Neuronal stem cell (in vitro differentiated cells): ENCODE data around the gene LCLAT1.

Source experiments
- DNase-seq: peaks from one replicate; pipeline ENCODE4 v3.0.0-alpha.2; 2013; ENCODE audit warnings: low spot score
- H2AFZ ChIP-seq: one replicate; pipeline ENCODE4 v1.6.1; 2013; ENCODE audit warnings: mild to moderate bottlenecking, low read length, inconsistent platforms
- H2AK5ac ChIP-seq: 2 replicates; pipeline ENCODE4 v1.6.1; 2013; ENCODE audit warnings: low read depth, mild to moderate bottlenecking, inconsistent platforms, low read length, moderate library complexity, mixed read lengths
- H2BK120ac ChIP-seq: 2 replicates; pipeline ENCODE4 v1.6.1; 2013; ENCODE audit warnings: low read depth, mild to moderate bottlenecking, inconsistent platforms, low read length, moderate library complexity, mixed read lengths
- H2BK12ac ChIP-seq: one replicate; pipeline ENCODE4 v1.6.1; 2013; ENCODE audit warnings: low read length, inconsistent platforms
- H2BK15ac ChIP-seq: 2 replicates; pipeline ENCODE4 v1.6.1; 2013; ENCODE audit warnings: mild to moderate bottlenecking, low read length, inconsistent platforms, mixed read lengths
- H2BK5ac ChIP-seq: one replicate; pipeline ENCODE4 v1.6.1; 2013; ENCODE audit warnings: inconsistent platforms, mild to moderate bottlenecking, low read length, moderate library complexity
- H3K14ac ChIP-seq: one replicate; pipeline ENCODE4 v1.6.1; 2013; ENCODE audit warnings: low read length, inconsistent platforms
- H3K18ac ChIP-seq: 2 replicates; pipeline ENCODE4 v1.6.1; 2013; ENCODE audit warnings: low read length, inconsistent platforms
- H3K23ac ChIP-seq: 2 replicates; pipeline ENCODE4 v1.6.1; 2013; ENCODE audit warnings: low read depth, mild to moderate bottlenecking, mixed read lengths, low read length, inconsistent platforms; ENCODE audit not compliant: poor library complexity
- H3K27ac ChIP-seq: replicated peaks from 3 replicates; pipeline ENCODE4 v1.5.1; 2013; ENCODE audit warnings: low read length, inconsistent platforms
- H3K27me3 ChIP-seq, 3 experiments: 2 replicates each; pipeline ENCODE4 v1.6.1; 2013; ENCODE audit warnings: low read length in 3 of 3, mild to moderate bottlenecking in 2 of 3, inconsistent platforms in 1 of 3, low read depth in 1 of 3, mixed read lengths in 1 of 3, moderate library complexity in 1 of 3; ENCODE audit not compliant: control insufficient read depth in 3 of 3, insufficient read depth in 3 of 3
- H3K36me3 ChIP-seq, 2 donors: replicated peaks in 1 of 2; 2 replicates each; pipeline ENCODE4 v1.6.1; 2013; ENCODE audit warnings: low read length in 2 of 2; ENCODE audit not compliant: control insufficient read depth in 2 of 2, insufficient read depth in 2 of 2
- H3K4ac ChIP-seq: 2 replicates; pipeline ENCODE4 v1.6.1; 2013; ENCODE audit warnings: inconsistent platforms, mild to moderate bottlenecking, low read length, moderate library complexity
- H3K4me1 ChIP-seq, 2 donors: 1 replicate in 1 of 2; 2 replicates in 1 of 2; pipeline ENCODE4 v1.6.1; 2013; ENCODE audit warnings: low read length in 2 of 2, low read depth in 1 of 2; ENCODE audit not compliant: control insufficient read depth in 2 of 2, insufficient read depth in 1 of 2
- H3K4me2 ChIP-seq: one replicate; pipeline ENCODE4 v1.6.1; 2013; ENCODE audit warnings: mild to moderate bottlenecking, low read length, inconsistent platforms; ENCODE audit not compliant: insufficient read depth, poor library complexity, severe bottlenecking
- H3K4me3 ChIP-seq, 2 donors: 2 replicates each; pipeline ENCODE4 v1.5.1; 2013; ENCODE audit warnings: low read length in 2 of 2, mild to moderate bottlenecking in 2 of 2, inconsistent platforms in 1 of 2, moderate library complexity in 1 of 2
- H3K79me1 ChIP-seq: one replicate; pipeline ENCODE4 v1.6.1; 2013; ENCODE audit warnings: low read depth, mild to moderate bottlenecking, inconsistent platforms, low read length, moderate library complexity
- H3K9ac ChIP-seq: one replicate; pipeline ENCODE4 v1.6.1; 2013; ENCODE audit warnings: mild to moderate bottlenecking, low read depth, low read length, inconsistent platforms; ENCODE audit not compliant: poor library complexity
- H3K9me3 ChIP-seq, 2 donors: replicated peaks in 1 of 2; 2 replicates each; pipeline versions ENCODE3 to v1.6.1; 2013; ENCODE audit warnings: low read length in 2 of 2, mild to moderate bottlenecking in 2 of 2, inconsistent platforms in 1 of 2, low read depth in 1 of 2, mixed read lengths in 1 of 2, moderate library complexity in 1 of 2; ENCODE audit not compliant: control insufficient read depth in 2 of 2, insufficient read depth in 1 of 2
- H4K8ac ChIP-seq: one replicate; pipeline ENCODE4 v1.6.1; 2013; ENCODE audit warnings: low read depth, mild to moderate bottlenecking, inconsistent platforms, low read length, moderate library complexity
- H4K91ac ChIP-seq: one replicate; pipeline ENCODE4 v1.6.1; 2013; ENCODE audit warnings: low read length, low read depth, mild to moderate bottlenecking, inconsistent platforms; ENCODE audit not compliant: poor library complexity
- WGBS, 2 donors: extraction: QIAGEN DNeasy Blood & Tissue Kit; methylation state at CpG; one replicate each; pipeline ENCODE4 v1.1.7; 2013; ENCODE audit warnings: missing lambda C conversion rate in 2 of 2, mixed read lengths in 1 of 2; ENCODE audit not compliant: insufficient read length in 2 of 2, insufficient replicate concordance in 1 of 2; ENCODE audit errors: extremely low coverage in 2 of 2; 5-methylcytosine and 5-hydroxymethylcytosine counted together

The LCLAT1 gene

GRCh38 chr2:30425326-30425725, 21.7 kb upstream of the LCLAT1 start:
- Histone ChIP-seq H2BK15ac (no peak overlapping the region), H2BK120ac (no peak overlapping the region), H2BK12ac (no peak overlapping the region), H3K27ac (no peak overlapping the region), H3K18ac (no peak overlapping the region), H3K79me1 (no peaks in the 10 kb centered on the region), H3K27me3 (no peaks in the 10 kb centered on the region), H4K8ac (no peak overlapping the region), H3K36me3 (no peaks in the 10 kb centered on the region), H2AFZ (no peak overlapping the region), H3K4me3 (no peak overlapping the region), H3K4ac (no peak overlapping the region), H3K4me2 (no peak overlapping the region), H3K9ac (no peak overlapping the region), H3K9me3 (no peaks in the 10 kb centered on the region), H3K4me1 (peaks cover 2 to 14% of the 10 kb centered on the region in 2 donors), H4K91ac (no peak overlapping the region), H3K14ac (no peak overlapping the region), H2AK5ac (no peak overlapping the region), H2BK5ac (no peak overlapping the region), H3K23ac (no peak overlapping the region)
- WGBS, 2 donors = no CpG with 5 or more reads among the region's 4 CpGs
- no peak for DNase-seq

GRCh38 chr2:30427606-30428347, 19.3 kb upstream of the LCLAT1 start:
- Histone ChIP-seq H3K4me1 (no peaks in the 10 kb centered on the region), H3K23ac (no peak overlapping the region), H2AFZ (no peak overlapping the region), H4K91ac (no peak overlapping the region), H3K4me2 (no peak overlapping the region), H2BK120ac (no peak overlapping the region), H2AK5ac (no peak overlapping the region), H3K27ac (no peak overlapping the region), H3K27me3 (no peaks in the 10 kb centered on the region), H3K4me3 (no peak overlapping the region), H2BK5ac (no peak overlapping the region), H2BK12ac (no peak overlapping the region), H3K9ac (no peak overlapping the region), H4K8ac (no peak overlapping the region), H3K4ac (no peak overlapping the region), H3K36me3 (no peaks in the 10 kb centered on the region), H3K9me3 (no peaks in the 10 kb centered on the region), H3K14ac (no peak overlapping the region), H2BK15ac (no peak overlapping the region), H3K18ac (no peak overlapping the region), H3K79me1 (no peaks in the 10 kb centered on the region)
- no peak for DNase-seq
- no CpG with 5 or more reads among the region's 8 CpGs for WGBS, 2 donors

GRCh38 chr2:30428348-30428662, 18.7 kb upstream of the LCLAT1 start:
- H3K9ac ChIP-seq = no peak overlapping the region
- H2AFZ ChIP-seq = no peak overlapping the region
- no peak overlapping the region for H2BK5ac ChIP-seq
- H4K91ac ChIP-seq = no peak overlapping the region
- H3K18ac ChIP-seq = no peak overlapping the region
- no peak overlapping the region for H4K8ac ChIP-seq
- no peak overlapping the region for H2AK5ac ChIP-seq
- no peaks in the 10 kb centered on the region for H3K36me3 ChIP-seq
- no CpG with 5 or more reads among the region's 2 CpGs for WGBS, 2 donors
- no peaks in the 10 kb centered on the region for H3K4me1 ChIP-seq
- H2BK15ac ChIP-seq = no peak overlapping the region
- no peak overlapping the region for H3K4ac ChIP-seq
- H3K23ac ChIP-seq = no peak overlapping the region
- no peaks in the 10 kb centered on the region for H3K9me3 ChIP-seq
- no peaks in the 10 kb centered on the region for H3K27me3 ChIP-seq
- no peak overlapping the region for H2BK12ac ChIP-seq
- H3K79me1 ChIP-seq = no peaks in the 10 kb centered on the region
- H3K27ac ChIP-seq = no peak overlapping the region
- no peak overlapping the region for H2BK120ac ChIP-seq
- no peak overlapping the region for H3K4me2 ChIP-seq
- no peak overlapping the region for H3K14ac ChIP-seq
- DNase-seq = no peak
- no peak overlapping the region for H3K4me3 ChIP-seq

GRCh38 chr2:30428827-30429461, 18.1 kb upstream of the LCLAT1 start:
- H4K8ac ChIP-seq = no peak overlapping the region
- no peaks in the 10 kb centered on the region for H3K79me1 ChIP-seq
- no peak overlapping the region for H3K9ac ChIP-seq
- no CpG with 5 or more reads among the region's 3 CpGs for WGBS, 2 donors
- H3K27ac ChIP-seq = no peak overlapping the region
- no peaks in the 10 kb centered on the region for H3K9me3 ChIP-seq
- no peak for DNase-seq
- H3K4me2 ChIP-seq = no peak overlapping the region
- H3K23ac ChIP-seq = no peak overlapping the region
- no peaks in the 10 kb centered on the region for H3K27me3 ChIP-seq
- H2BK15ac ChIP-seq = no peak overlapping the region
- H3K14ac ChIP-seq = no peak overlapping the region
- H3K4me1 ChIP-seq = peaks cover 5% of the 10 kb centered on the region in 2 donors
- no peak overlapping the region for H2BK5ac ChIP-seq
- no peak overlapping the region for H4K91ac ChIP-seq
- no peak overlapping the region for H3K18ac ChIP-seq
- H2BK120ac ChIP-seq = no peak overlapping the region
- H3K36me3 ChIP-seq = no peaks in the 10 kb centered on the region
- H2AK5ac ChIP-seq = no peak overlapping the region
- no peak overlapping the region for H3K4ac ChIP-seq
- H2AFZ ChIP-seq = no peak overlapping the region
- H3K4me3 ChIP-seq = no peak overlapping the region
- H2BK12ac ChIP-seq = no peak overlapping the region
